Fibroblast of mammary gland (primary cell): Measurements from ENCODE around the gene MYH1.

Experiments used
- DNase-seq: peaks from one replicate; pipeline ENCODE4 v3.0.0-alpha.2; 2010; ENCODE audit warnings: low read depth
- H3K4me3 ChIP-seq: 2 replicates; pipeline ENCODE4 v1.5.1; 2011; ENCODE audit warnings: low read depth, mild to moderate bottlenecking, low read length, moderate library complexity; ENCODE audit not compliant: control insufficient read depth
- TF ChIP-seq, protein P1 (sequence below): conservative IDR thresholded peaks from 2 replicates; pipeline ENCODE4 v1.5.1; 2011; ENCODE audit warnings: low read depth, low read length, inconsistent platforms; ENCODE audit not compliant: control insufficient read depth, insufficient read depth

Gene MYH1

GRCh38 chr17:10463402-10463801, 54.9 kb downstream of the MYH1 start:
- TF ChIP-seq, protein P1, sequence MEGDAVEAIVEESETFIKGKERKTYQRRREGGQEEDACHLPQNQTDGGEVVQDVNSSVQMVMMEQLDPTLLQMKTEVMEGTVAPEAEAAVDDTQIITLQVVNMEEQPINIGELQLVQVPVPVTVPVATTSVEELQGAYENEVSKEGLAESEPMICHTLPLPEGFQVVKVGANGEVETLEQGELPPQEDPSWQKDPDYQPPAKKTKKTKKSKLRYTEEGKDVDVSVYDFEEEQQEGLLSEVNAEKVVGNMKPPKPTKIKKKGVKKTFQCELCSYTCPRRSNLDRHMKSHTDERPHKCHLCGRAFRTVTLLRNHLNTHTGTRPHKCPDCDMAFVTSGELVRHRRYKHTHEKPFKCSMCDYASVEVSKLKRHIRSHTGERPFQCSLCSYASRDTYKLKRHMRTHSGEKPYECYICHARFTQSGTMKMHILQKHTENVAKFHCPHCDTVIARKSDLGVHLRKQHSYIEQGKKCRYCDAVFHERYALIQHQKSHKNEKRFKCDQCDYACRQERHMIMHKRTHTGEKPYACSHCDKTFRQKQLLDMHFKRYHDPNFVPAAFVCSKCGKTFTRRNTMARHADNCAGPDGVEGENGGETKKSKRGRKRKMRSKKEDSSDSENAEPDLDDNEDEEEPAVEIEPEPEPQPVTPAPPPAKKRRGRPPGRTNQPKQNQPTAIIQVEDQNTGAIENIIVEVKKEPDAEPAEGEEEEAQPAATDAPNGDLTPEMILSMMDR: no peak
- H3K4me3 ChIP-seq: no peak overlapping the region
- no peak for DNase-seq

- H3K4me3 ChIP-seq: no peak overlapping the region
- DNase-seq: no peak
- TF ChIP-seq, protein P1: no peak
These were observed 58.3 kb downstream of the MYH1 start for GRCh38 chr17:10460062-10460461.

DNA sequence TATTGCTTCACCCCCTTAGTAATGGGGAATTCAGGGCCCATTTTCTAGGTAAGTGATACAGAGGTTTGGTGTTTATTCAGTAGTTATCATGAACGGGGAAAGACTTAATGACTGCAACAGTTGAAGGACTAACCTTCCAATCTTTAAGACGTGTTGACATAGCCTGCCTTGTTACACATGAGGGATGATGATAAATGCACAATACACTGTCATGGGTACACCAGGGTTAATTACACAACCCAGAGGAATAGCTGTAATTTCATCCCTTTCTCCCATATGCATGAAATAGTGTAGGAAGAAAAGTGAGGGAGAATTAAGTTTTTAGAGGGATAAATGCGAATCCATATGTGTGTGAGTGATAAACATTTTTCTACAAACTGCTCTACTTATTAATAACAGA, 59.6 kb downstream of the MYH1 start:
- no peak overlapping the region for H3K4me3 ChIP-seq
- TF ChIP-seq, protein P1: no peak
- no peak for DNase-seq

DNA sequence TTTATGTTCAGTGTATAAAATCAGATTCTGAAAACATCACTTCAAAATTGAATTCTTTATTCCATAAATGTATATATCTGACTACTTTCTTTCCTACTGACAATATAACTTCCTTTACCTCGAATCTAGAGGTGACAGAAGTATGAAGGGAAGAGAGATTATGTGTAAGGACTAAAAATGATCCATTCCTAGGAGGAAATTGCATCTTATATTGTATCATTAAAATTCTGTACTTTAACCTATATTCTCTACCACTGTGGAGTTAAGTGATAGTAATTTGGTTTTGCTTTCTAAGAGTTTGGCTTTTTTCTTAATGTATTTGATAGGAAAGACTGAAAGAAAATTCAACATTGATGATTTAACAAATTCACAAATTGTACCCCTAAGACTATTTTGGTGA, 60.4 kb downstream of the MYH1 start:
- no peak for DNase-seq
- TF ChIP-seq, protein P1: no peak
- no peak overlapping the region for H3K4me3 ChIP-seq

GRCh38 chr17:10447026-10447931, 71.1 kb downstream of the MYH1 start:
- H3K4me3 ChIP-seq: no peak overlapping the region
- no peak for DNase-seq
- TF ChIP-seq, protein P1: no peak
